K562 treated with DMSO at 1 percent for 4 hours (cell line): Measurements from ENCODE around the gene FRMD7. TPM values are rescaled to one million over a fixed set of nuclear protein-coding genes. Genes with fewer than 3 reads are reported as not detected.

Source experiments
- total RNA-seq: library from RNA; unstranded; fragments of 300-600 nt; gene quantifications from 2 replicates; pipeline ENCODE4 v1.2.3, GENCODE V29; 2022; ENCODE audit not compliant: insufficient read depth

FRMD7 gene, protein sequence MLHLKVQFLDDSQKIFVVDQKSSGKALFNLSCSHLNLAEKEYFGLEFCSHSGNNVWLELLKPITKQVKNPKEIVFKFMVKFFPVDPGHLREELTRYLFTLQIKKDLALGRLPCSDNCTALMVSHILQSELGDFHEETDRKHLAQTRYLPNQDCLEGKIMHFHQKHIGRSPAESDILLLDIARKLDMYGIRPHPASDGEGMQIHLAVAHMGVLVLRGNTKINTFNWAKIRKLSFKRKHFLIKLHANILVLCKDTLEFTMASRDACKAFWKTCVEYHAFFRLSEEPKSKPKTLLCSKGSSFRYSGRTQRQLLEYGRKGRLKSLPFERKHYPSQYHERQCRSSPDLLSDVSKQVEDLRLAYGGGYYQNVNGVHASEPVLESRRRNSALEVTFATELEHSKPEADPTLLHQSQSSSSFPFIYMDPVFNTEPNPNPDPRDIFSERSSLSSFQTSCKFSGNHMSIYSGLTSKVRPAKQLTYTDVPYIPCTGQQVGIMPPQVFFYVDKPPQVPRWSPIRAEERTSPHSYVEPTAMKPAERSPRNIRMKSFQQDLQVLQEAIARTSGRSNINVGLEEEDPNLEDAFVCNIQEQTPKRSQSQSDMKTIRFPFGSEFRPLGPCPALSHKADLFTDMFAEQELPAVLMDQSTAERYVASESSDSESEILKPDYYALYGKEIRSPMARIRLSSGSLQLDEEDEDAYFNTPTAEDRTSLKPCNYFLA
- total RNA-seq: not detected in 2 replicates

DNA sequence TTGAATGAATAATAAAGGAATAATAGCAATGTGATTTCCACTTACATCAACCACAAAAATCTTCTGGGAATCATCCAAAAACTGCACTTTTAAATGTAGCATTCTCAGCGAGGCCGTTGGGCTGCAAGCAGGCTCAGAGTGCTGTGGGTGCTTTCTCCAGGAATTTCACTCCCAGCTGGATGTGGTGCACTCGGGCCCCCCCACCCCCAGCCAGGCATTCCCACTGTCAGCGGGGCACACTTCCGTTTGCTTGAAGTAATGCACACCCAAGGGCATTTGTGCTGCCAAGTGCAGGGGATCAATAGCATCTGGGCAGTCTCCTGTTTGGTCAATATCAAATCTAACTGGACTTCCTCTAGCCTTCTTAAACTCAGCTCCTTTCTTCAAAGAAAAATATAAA, at the start of gene FRMD7:
FRMD7 (minus strand) TSS at position 278 of the 400 bp plus-strand sequence; CDS start at position 102, 176 bp downstream.

Other genes starting within 250 kb of the FRMD7 start
- 28.6 and 33.3 TPM in 2 replicates for gene STK26, start 104.7 kb downstream of the FRMD7 start, total RNA-seq
- gene RAP2C, start 91.4 kb upstream of the FRMD7 start, total RNA-seq: 12.8 and 74.7 TPM in 2 replicates